ENCODE measurements around the gene STARD8.
"Not testable (repeated sequence)": the region's sequence is repeated elsewhere in the genome, so short reads cannot be mapped to it uniquely, and the experiment has no call there.

The STARD8 gene

GRCh38 chrX:68647156-68647957, at the start of gene STARD8:
Gene STARD8 (plus strand): TSS chrX:68647666. CDS start chrX:68647883, 217 bp downstream.
- Histone ChIP-seq H3K4me1 (ENCODE audit: insufficient read depth, low read length) (peaks cover 28% of the 10 kb centered on the region), H3K36me3 (ENCODE audit: insufficient read depth, low read length) (no peaks in the 10 kb centered on the region), H3K9ac (ENCODE audit: low read depth, low read length) (peak within 1 kb of the TSS; percentile 53), H3K9me3 (ENCODE audit: control insufficient read depth, insufficient read depth, low read length) (no peaks in the 10 kb centered on the region)

- Histone ChIP-seq H3K9ac (ENCODE audit: low read depth, low read length) (no peak overlapping the region), H3K4me1 (ENCODE audit: insufficient read depth, low read length) (no peaks in the 10 kb centered on the region), H3K9me3 (ENCODE audit: control insufficient read depth, insufficient read depth, low read length) (peaks cover 6% of the 10 kb centered on the region; the same call in 1 of the 2 replicates), H3K36me3 (ENCODE audit: insufficient read depth, low read length) (no peaks in the 10 kb centered on the region)
Measured at GRCh38 chrX:68598841-68599240, 48.6 kb upstream of the STARD8 start.

GRCh38 chrX:68599256-68600152, 48.0 kb upstream of the STARD8 start:
- Histone ChIP-seq H3K36me3 (ENCODE audit: insufficient read depth, low read length) (no peaks in the 10 kb centered on the region), H3K9ac (ENCODE audit: low read depth, low read length) (no peak overlapping the region), H3K4me1 (ENCODE audit: insufficient read depth, low read length) (no peaks in the 10 kb centered on the region), H3K9me3 (ENCODE audit: control insufficient read depth, insufficient read depth, low read length) (peaks cover 6% of the 10 kb centered on the region; the same call in 1 of the 2 replicates)

DNA sequence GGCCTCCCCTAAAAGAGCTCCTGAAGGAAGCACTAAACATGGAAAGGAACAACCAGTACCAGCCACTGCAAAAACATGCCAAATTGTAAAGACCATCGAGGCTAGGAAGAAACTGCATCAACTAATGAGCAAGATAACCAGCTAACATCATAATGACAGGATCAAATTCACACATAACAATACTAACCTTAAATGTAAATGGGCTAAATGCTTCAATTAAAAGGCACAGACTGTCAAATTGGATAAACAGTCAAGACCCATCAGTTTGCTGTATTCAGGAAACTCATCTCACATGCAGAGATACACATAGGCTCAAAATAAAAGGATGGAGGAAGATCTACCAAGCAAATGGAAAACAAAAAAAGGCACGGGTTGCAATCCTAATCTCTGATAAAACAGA, 43.2 kb upstream of the STARD8 start:
- not testable (repeated sequence) for H3K9ac ChIP-seq (ENCODE audit: low read depth, low read length); H3K4me1 ChIP-seq (ENCODE audit: insufficient read depth, low read length); H3K9me3 ChIP-seq (ENCODE audit: control insufficient read depth, insufficient read depth, low read length); H3K36me3 ChIP-seq (ENCODE audit: insufficient read depth, low read length)

DNA sequence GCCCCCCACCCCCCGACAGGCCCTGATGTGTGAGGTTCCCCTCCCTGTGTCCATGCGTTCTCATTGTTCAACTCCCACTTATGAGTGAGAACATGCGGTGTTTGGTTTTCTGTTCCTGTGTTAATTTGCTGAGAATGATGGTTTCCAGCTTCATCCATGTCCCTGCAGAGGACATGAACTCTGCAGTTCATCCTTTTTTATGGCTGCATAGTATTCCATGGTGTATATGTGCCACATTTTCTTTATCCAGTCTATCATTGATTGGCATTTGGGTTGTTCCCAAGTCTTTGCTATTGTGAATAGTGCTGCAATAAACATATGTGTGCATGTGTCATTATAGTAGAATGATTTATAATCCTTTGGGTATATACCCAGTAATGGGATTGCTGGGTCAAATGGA, 32.7 kb upstream of the STARD8 start:
- not testable (repeated sequence) for H3K4me1 ChIP-seq (ENCODE audit: insufficient read depth, low read length); H3K9ac ChIP-seq (ENCODE audit: low read depth, low read length); H3K9me3 ChIP-seq (ENCODE audit: control insufficient read depth, insufficient read depth, low read length); H3K36me3 ChIP-seq (ENCODE audit: insufficient read depth, low read length)

GRCh38 chrX:68627986-68628385, 19.5 kb upstream of the STARD8 start:
- H3K36me3 ChIP-seq (ENCODE audit: insufficient read depth, low read length), result no peaks in the 10 kb centered on the region
- no peaks in the 10 kb centered on the region for H3K9me3 ChIP-seq (ENCODE audit: control insufficient read depth, insufficient read depth, low read length)
- no peak overlapping the region for H3K9ac ChIP-seq (ENCODE audit: low read depth, low read length)
- no peaks in the 10 kb centered on the region for H3K4me1 ChIP-seq (ENCODE audit: insufficient read depth, low read length)

DNA sequence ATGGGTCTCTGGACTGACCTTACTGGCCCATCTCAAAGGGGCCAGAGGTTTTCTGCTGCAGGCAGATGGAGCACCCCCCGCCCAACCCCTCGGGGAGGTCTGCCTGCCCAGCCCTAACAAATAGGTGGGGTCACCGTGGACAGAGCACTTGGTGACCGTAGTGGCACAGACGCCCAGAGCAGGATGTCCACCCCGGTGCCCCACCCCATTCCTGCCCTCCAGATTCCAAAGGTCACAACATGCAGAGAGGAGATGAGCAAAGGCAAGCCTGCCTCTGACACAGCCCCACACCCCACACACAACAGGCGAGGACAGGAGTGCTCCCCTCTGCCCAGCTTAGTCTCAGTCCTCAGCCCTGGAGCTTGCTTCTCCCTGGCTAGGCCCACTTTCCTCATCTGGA, 17.5 kb upstream of the STARD8 start:
- H3K36me3 ChIP-seq (ENCODE audit: insufficient read depth, low read length); H3K4me1 ChIP-seq (ENCODE audit: insufficient read depth, low read length); H3K9me3 ChIP-seq (ENCODE audit: control insufficient read depth, insufficient read depth, low read length); H3K9ac ChIP-seq (ENCODE audit: low read depth, low read length): not testable (repeated sequence)

GRCh38 chrX:68631336-68631735, 16.1 kb upstream of the STARD8 start:
- Histone ChIP-seq H3K9me3 (ENCODE audit: control insufficient read depth, insufficient read depth, low read length) (no peaks in the 10 kb centered on the region), H3K4me1 (ENCODE audit: insufficient read depth, low read length) (no peaks in the 10 kb centered on the region), H3K9ac (ENCODE audit: low read depth, low read length) (no peak overlapping the region), H3K36me3 (ENCODE audit: insufficient read depth, low read length) (no peaks in the 10 kb centered on the region)

- Histone ChIP-seq H3K9me3 (ENCODE audit: control insufficient read depth, insufficient read depth, low read length) (no peaks in the 10 kb centered on the region), H3K36me3 (ENCODE audit: insufficient read depth, low read length) (no peaks in the 10 kb centered on the region), H3K9ac (ENCODE audit: low read depth, low read length) (no peak overlapping the region), H3K4me1 (ENCODE audit: insufficient read depth, low read length) (no peaks in the 10 kb centered on the region)
Measured at GRCh38 chrX:68632491-68632890, 15.0 kb upstream of the STARD8 start.

GRCh38 chrX:68633981-68634380, 13.5 kb upstream of the STARD8 start:
- no peaks in the 10 kb centered on the region for H3K9me3 ChIP-seq (ENCODE audit: control insufficient read depth, insufficient read depth, low read length)
- H3K9ac ChIP-seq (ENCODE audit: low read depth, low read length), result no peak overlapping the region
- no peaks in the 10 kb centered on the region for H3K4me1 ChIP-seq (ENCODE audit: insufficient read depth, low read length)
- H3K36me3 ChIP-seq (ENCODE audit: insufficient read depth, low read length), result no peaks in the 10 kb centered on the region

DNA sequence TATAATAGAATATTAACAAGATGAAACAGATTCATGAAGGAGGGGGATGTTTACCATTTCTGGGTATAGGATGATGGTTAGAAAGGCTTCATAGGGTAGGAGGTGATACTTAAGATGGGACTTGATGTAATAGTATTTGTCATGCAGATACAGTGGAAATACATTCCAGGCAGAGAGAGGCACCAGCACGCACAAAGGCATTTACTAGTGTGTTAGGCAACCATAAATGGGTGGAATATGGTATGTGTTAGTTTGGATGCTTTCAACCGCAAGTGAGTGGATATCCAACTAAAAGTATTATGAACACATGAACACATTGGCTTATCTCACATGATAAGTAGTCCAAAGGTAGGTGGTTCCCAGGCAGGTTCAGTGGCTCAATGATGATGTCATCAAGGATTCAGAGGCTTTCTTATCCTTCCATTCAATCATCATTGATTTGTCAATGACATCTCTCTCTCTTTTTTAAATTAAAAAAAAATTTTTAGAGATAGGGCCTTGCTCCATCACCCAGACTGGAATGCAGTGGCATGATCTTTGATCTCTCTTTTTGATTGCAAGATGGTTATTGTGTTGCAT, 12.7 kb upstream of the STARD8 start:
- Histone ChIP-seq H3K9me3 (ENCODE audit: control insufficient read depth, insufficient read depth, low read length) (no peaks in the 10 kb centered on the region), H3K4me1 (ENCODE audit: insufficient read depth, low read length) (no peaks in the 10 kb centered on the region), H3K9ac (ENCODE audit: low read depth, low read length) (no peak overlapping the region), H3K36me3 (ENCODE audit: insufficient read depth, low read length) (no peaks in the 10 kb centered on the region)

GRCh38 chrX:68640661-68641060, 6.8 kb upstream of the STARD8 start:
- H3K9me3 ChIP-seq (ENCODE audit: control insufficient read depth, insufficient read depth, low read length), result no peaks in the 10 kb centered on the region
- no peaks in the 10 kb centered on the region for H3K36me3 ChIP-seq (ENCODE audit: insufficient read depth, low read length)
- H3K4me1 ChIP-seq (ENCODE audit: insufficient read depth, low read length), result no peaks in the 10 kb centered on the region
- H3K9ac ChIP-seq (ENCODE audit: low read depth, low read length), result no peak overlapping the region

GRCh38 chrX:68644861-68645260, 2.6 kb upstream of the STARD8 start:
- H3K4me1 ChIP-seq (ENCODE audit: insufficient read depth, low read length), result peaks cover 20% of the 10 kb centered on the region

GRCh38 chrX:68646421-68646820, 1.0 kb upstream of the STARD8 start:
- no peaks in the 10 kb centered on the region for H3K9me3 ChIP-seq (ENCODE audit: control insufficient read depth, insufficient read depth, low read length)
- H3K4me1 ChIP-seq (ENCODE audit: insufficient read depth, low read length), result peaks cover 28% of the 10 kb centered on the region
- H3K9ac ChIP-seq (ENCODE audit: low read depth, low read length), result no peak overlapping the region
- no peaks in the 10 kb centered on the region for H3K36me3 ChIP-seq (ENCODE audit: insufficient read depth, low read length)

More at GRCh38 chrX:68644861-68645260, 2.6 kb upstream of the STARD8 start:
- Histone ChIP-seq H3K36me3 (ENCODE audit: insufficient read depth, low read length) (no peaks in the 10 kb centered on the region), H3K9me3 (ENCODE audit: control insufficient read depth, insufficient read depth, low read length) (no peaks in the 10 kb centered on the region), H3K9ac (ENCODE audit: low read depth, low read length) (no peak overlapping the region)
